HepG2 (cell line): ENCODE results near the gene VSNL1. TPM values are rescaled to one million over a fixed set of nuclear protein-coding genes. Genes with fewer than 3 reads are reported as not detected.

Experiments
- ATAD3A ChIP-seq: sonication (generic); formaldehyde crosslinking; IDR thresholded peaks from 2 replicates; pipeline ENCODE4 v1.4.0; 2020; ENCODE audit warnings: missing genetic modification reagents
- BRCA1 ChIP-seq: sonication (generic); formaldehyde crosslinking; IDR thresholded peaks from 2 replicates; pipeline ENCODE4 v1.4.0; 2020; ENCODE audit warnings: missing genetic modification reagents
- CC2D1A ChIP-seq: sonication (generic); formaldehyde crosslinking; IDR thresholded peaks from 2 replicates; pipeline ENCODE4 v1.8.1; 2023; ENCODE audit warnings: mild to moderate bottlenecking, missing genetic modification reagents
- CENPT ChIP-seq: sonication (generic); formaldehyde crosslinking; IDR thresholded peaks from 2 replicates; pipeline ENCODE4 v1.8.0; 2022; ENCODE audit warnings: low read depth, mild to moderate bottlenecking, moderate library complexity, missing genetic modification reagents
- ETV6 ChIP-seq: sonication (generic); formaldehyde crosslinking; conservative IDR thresholded peaks from 2 replicates; pipeline ENCODE4 v1.4.0; 2020; ENCODE audit warnings: missing genetic modification reagents
- EZH2 ChIP-seq: conservative IDR thresholded peaks from 2 replicates; pipeline ENCODE4 v1.6.1; 2012; ENCODE audit warnings: mild to moderate bottlenecking, low read depth, low read length, moderate library complexity
- FIP1L1 ChIP-seq: fragments of 200-400 bp; formaldehyde crosslinking; IDR thresholded peaks from 2 replicates; pipeline ENCODE4 v1.6.1; 2018; ENCODE audit warnings: low read depth, mild to moderate bottlenecking, low read length, moderate library complexity, borderline replicate concordance; ENCODE audit not compliant: insufficient read depth
- GTF2F1 ChIP-seq: fragments of 150-350 bp; IDR thresholded peaks from 2 replicates; pipeline ENCODE4 v1.6.1; 2014; ENCODE audit warnings: low read length
- HHEX ChIP-seq: IDR thresholded peaks from 2 replicates; pipeline ENCODE4 v1.6.1; 2016; ENCODE audit warnings: control low read depth
- JDP2 ChIP-seq: sonication (generic); formaldehyde crosslinking; IDR thresholded peaks from 2 replicates; pipeline ENCODE4 v1.8.1; 2022; ENCODE audit warnings: missing genetic modification reagents, borderline replicate concordance
- KLF11 ChIP-seq: IDR thresholded peaks from 2 replicates; pipeline ENCODE4 v1.6.1; 2016; ENCODE audit warnings: missing compliant biosample characterization
- KLF9 ChIP-seq: IDR thresholded peaks from 2 replicates; pipeline ENCODE4 v1.6.1; 2016; ENCODE audit warnings: low read depth
- MBD4 ChIP-seq: IDR thresholded peaks from 2 replicates; pipeline ENCODE4 v1.6.1; 2012; ENCODE audit warnings: low read length, inconsistent platforms, borderline replicate concordance
- TBL1XR1 ChIP-seq: fragments of 150-350 bp; IDR thresholded peaks from 2 replicates; pipeline ENCODE4 v1.6.1; 2014; ENCODE audit warnings: borderline replicate concordance, low read length; ENCODE audit not compliant: partially characterized antibody
- TBX2 ChIP-seq: sonication (generic); formaldehyde crosslinking; IDR thresholded peaks from 2 replicates; pipeline ENCODE4 v1.5.0; 2020; ENCODE audit warnings: missing genetic modification reagents, mild to moderate bottlenecking, borderline replicate concordance
- TCF7 ChIP-seq: sonication (generic); IDR thresholded peaks from 2 replicates; pipeline ENCODE4 v1.6.1; 2016; ENCODE audit warnings: antibody characterized with exemption, low read depth
- XBP1 ChIP-seq: sonication (generic); formaldehyde crosslinking; IDR thresholded peaks from 2 replicates; pipeline ENCODE4 v1.5.0; 2020; ENCODE audit warnings: missing genetic modification reagents
- ZFP37 ChIP-seq: sonication (generic); formaldehyde crosslinking; IDR thresholded peaks from 2 replicates; pipeline ENCODE4 v1.4.0; 2020; ENCODE audit warnings: missing genetic modification reagents, borderline replicate concordance
- ZNF138 ChIP-seq: sonication (generic); formaldehyde crosslinking; IDR thresholded peaks from 2 replicates; pipeline ENCODE4 v1.5.0; 2020; ENCODE audit warnings: mild to moderate bottlenecking, low read depth, missing genetic modification reagents
- ZNF232 ChIP-seq: sonication (generic); formaldehyde crosslinking; IDR thresholded peaks from 2 replicates; pipeline ENCODE4 v1.4.0; 2020; ENCODE audit warnings: missing genetic modification reagents, borderline replicate concordance
- ZNF589 ChIP-seq: sonication (generic); formaldehyde crosslinking; conservative IDR thresholded peaks from 2 replicates; pipeline ENCODE4 v1.8.0; 2022; ENCODE audit warnings: mild to moderate bottlenecking, moderate library complexity, missing genetic modification reagents
- ZNF740 ChIP-seq: sonication (generic); formaldehyde crosslinking; IDR thresholded peaks from 2 replicates; pipeline ENCODE4 v1.4.0; 2020; ENCODE audit warnings: missing genetic modification reagents
- polyA plus RNA-seq, 8 experiments: library from polyadenylated mRNA; depleted of rRNA in 3 of 8; stranded (reverse) in 7 of 8; unstranded in 1 of 8; fragments of >200 nt; fragmentation: Illumina TruSeq in 4 of 8; extraction: Trizol in 4 of 8; gene quantifications; 2 replicates each; pipeline versions ENCODE4 v1.2.1 to v1.2.3, GENCODE V29; 2011 to 2016; ENCODE audit warnings: low read depth in 4 of 8, missing spikeins in 1 of 8, mixed read lengths in 1 of 8; ENCODE audit not compliant: insufficient read depth in 1 of 8
- total RNA-seq, 5 experiments: library from RNA; depleted of rRNA; stranded (reverse); fragments of >200 nt; fragmentation: Illumina TruSeq; extraction: Trizol; gene quantifications; 2 replicates each; pipeline ENCODE4 v1.2.3, GENCODE V29; 2016; ENCODE audit warnings: low read depth in 1 of 5
- TF ChIP-seq, protein P1 (sequence below): sonication (generic); formaldehyde crosslinking; IDR thresholded peaks from 2 replicates; pipeline ENCODE4 v1.4.0; 2020; ENCODE audit warnings: missing genetic modification reagents, borderline replicate concordance
- TF ChIP-seq, protein P2 (sequence below): sonication (generic); formaldehyde crosslinking; IDR thresholded peaks from 2 replicates; pipeline ENCODE4 v1.4.0; 2020; ENCODE audit warnings: mild to moderate bottlenecking, missing genetic modification reagents
- TF ChIP-seq, protein P3 (sequence below): sonication (generic); formaldehyde crosslinking; IDR thresholded peaks from 2 replicates; pipeline ENCODE4 v1.8.1; 2023; ENCODE audit warnings: missing genetic modification reagents, inconsistent platforms, borderline replicate concordance

The VSNL1 gene
- total and polyA plus RNA-seq, 2 of the 13 experiments (the other 11 are each of a cell fraction or from before 2014, with no cell fraction given): 63.2 to 95.9 TPM

DNA sequence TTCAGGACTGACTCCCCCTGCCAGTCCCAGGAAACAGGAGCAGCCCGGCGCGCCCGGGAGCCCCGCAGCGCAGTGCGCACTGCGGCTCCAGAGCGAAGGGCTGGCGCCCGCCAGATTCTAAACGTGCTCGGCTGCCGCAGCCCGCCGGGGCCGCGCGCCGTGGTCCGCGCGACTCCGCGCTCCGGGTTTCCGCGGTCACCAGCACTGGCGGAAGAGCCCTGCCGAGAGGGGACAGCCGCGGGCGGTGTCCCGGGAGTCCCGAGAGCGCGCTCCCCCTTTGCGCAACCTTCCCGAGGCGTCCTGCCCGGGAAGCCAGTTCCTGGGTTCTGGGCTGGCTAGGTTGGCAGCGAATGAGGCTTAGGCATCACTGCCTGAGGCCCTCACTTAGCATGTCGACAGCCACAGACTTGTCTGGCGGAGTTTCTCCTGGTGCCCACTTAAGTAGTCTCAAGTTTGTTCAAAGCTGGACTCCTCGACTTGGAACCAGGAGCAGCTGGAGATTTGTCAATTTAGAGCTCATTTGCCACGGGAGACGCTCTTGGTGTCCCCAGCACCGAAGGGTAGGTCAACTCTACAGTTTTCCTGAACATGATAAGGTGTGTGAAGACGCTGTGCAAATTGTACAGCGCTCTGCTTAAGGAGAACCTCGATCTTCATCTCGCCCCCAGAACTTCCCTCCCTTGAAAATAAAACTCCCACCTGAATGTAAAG, 1.5 kb upstream of the VSNL1 start (continued):
- TF ChIP-seq ZNF232 (CRISPR knock-in tag) (peak; percentile 97), JDP2 (CRISPR knock-in tag) (no peak), HHEX (no peak), TBX2 (peak; percentile 92), ETV6 (CRISPR knock-in tag) (peak; percentile 72; the same call in 1 of the 2 replicates), BRCA1 (CRISPR knock-in tag) (peak; percentile 99), XBP1 (CRISPR knock-in tag) (0 out of 2 replicates have a peak, but pooled peaks have one; percentile 66), KLF11 (CRISPR knock-in tag) (peak; percentile 45; the same call in 1 of the 2 replicates), ZNF589 (peak; percentile 94), KLF9 (no peak), ZNF740 (CRISPR knock-in tag) (peak; percentile 91), ZNF138 (CRISPR knock-in tag) (peak; percentile 60; the same call in 1 of the 2 replicates), FIP1L1 (peak; percentile 53), CENPT (peak; percentile 65; the same call in 1 of the 2 replicates), ATAD3A (no peak; the same call in 1 of the 2 replicates), MBD4 (no peak), TCF7 (no peak), CC2D1A (CRISPR knock-in tag) (no peak), EZH2 (no peak), ZFP37 (CRISPR knock-in tag) (peak; percentile 77), TBL1XR1 (peak; percentile 34), GTF2F1 (peak; percentile 60; the same call in 1 of the 2 replicates)
- TF ChIP-seq, protein P1, sequence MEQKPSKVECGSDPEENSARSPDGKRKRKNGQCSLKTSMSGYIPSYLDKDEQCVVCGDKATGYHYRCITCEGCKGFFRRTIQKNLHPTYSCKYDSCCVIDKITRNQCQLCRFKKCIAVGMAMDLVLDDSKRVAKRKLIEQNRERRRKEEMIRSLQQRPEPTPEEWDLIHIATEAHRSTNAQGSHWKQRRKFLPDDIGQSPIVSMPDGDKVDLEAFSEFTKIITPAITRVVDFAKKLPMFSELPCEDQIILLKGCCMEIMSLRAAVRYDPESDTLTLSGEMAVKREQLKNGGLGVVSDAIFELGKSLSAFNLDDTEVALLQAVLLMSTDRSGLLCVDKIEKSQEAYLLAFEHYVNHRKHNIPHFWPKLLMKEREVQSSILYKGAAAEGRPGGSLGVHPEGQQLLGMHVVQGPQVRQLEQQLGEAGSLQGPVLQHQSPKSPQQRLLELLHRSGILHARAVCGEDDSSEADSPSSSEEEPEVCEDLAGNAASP: peak; percentile 65
- TF ChIP-seq, protein P2, sequence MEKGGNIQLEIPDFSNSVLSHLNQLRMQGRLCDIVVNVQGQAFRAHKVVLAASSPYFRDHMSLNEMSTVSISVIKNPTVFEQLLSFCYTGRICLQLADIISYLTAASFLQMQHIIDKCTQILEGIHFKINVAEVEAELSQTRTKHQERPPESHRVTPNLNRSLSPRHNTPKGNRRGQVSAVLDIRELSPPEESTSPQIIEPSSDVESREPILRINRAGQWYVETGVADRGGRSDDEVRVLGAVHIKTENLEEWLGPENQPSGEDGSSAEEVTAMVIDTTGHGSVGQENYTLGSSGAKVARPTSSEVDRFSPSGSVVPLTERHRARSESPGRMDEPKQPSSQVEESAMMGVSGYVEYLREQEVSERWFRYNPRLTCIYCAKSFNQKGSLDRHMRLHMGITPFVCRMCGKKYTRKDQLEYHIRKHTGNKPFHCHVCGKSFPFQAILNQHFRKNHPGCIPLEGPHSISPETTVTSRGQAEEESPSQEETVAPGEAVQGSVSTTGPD: no peak
- TF ChIP-seq, protein P3, sequence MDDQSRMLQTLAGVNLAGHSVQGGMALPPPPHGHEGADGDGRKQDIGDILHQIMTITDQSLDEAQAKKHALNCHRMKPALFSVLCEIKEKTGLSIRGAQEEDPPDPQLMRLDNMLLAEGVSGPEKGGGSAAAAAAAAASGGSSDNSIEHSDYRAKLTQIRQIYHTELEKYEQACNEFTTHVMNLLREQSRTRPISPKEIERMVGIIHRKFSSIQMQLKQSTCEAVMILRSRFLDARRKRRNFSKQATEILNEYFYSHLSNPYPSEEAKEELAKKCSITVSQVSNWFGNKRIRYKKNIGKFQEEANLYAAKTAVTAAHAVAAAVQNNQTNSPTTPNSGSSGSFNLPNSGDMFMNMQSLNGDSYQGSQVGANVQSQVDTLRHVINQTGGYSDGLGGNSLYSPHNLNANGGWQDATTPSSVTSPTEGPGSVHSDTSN (CRISPR knock-in tag): peak; percentile 85; the same call in 1 of the 2 replicates
